ENCODE data around the gene MTMR12.

Gene MTMR12

DNA sequence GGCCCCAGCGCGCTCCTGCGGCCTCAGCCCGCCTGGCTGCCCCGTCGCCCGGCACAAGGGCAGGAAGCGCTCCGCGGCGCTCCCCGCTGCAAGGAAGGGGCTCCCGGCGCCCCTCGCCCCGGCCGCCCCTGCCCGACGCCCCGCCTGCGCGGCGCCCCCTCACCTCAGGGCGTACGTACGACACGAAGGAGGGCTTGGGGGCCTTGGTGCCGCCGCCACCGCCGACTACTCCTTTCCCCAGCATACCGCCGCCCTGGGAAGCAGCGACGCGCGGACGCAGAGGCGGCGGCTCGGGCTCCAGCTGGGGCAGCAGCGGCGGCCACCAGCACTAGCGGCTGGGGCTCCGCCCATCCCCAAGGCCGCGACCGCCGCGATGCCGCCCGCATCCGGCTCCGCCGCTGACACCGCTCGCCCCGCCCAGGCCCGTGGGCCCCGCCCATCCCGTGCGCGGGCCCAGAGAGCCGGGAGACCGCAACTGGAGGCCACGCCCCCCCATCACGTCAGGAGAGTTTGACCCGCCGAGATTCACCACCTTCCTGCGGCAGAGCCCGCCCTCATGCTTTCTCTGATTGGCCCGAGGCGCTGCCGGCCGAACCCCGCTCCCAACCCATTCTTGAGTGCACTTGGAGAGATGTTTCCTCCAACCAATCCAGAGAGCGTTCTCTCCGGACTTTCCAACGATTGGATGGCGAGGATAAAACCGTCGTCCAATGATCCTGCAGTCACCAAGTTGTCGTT is at the start of gene MTMR12:
TSS of gene MTMR12 (minus strand) at position 345 of the 738 bp plus-strand sequence. CDS start at position 244, 101 bp downstream.
- H3K4me3 ChIP-seq (replicated peaks; ENCODE audit: low read depth, low read length) = peak within 1 kb of the TSS; percentile 75
- TF ChIP-seq CTCF (IDR thresholded peaks at IDR 0.05; ENCODE audit: low read length, missing control alignments) = no peak
- DNase-seq (ENCODE audit: low read depth) = peak; percentile 99

GRCh38 chr5:32362527-32362926 is 49.8 kb upstream of the MTMR12 start:
- peak; percentile 11 for DNase-seq (ENCODE audit: low read depth)
- no peak for TF ChIP-seq CTCF (IDR thresholded peaks at IDR 0.05; ENCODE audit: low read length, missing control alignments)
- no peak overlapping the region for H3K4me3 ChIP-seq (replicated peaks; ENCODE audit: low read depth, low read length)

GRCh38 chr5:32360906-32361305 is 48.2 kb upstream of the MTMR12 start:
- TF ChIP-seq CTCF (IDR thresholded peaks at IDR 0.05; ENCODE audit: low read length, missing control alignments) = no peak
- no peak overlapping the region for H3K4me3 ChIP-seq (replicated peaks; ENCODE audit: low read depth, low read length)
- no peak for DNase-seq (ENCODE audit: low read depth)

DNA sequence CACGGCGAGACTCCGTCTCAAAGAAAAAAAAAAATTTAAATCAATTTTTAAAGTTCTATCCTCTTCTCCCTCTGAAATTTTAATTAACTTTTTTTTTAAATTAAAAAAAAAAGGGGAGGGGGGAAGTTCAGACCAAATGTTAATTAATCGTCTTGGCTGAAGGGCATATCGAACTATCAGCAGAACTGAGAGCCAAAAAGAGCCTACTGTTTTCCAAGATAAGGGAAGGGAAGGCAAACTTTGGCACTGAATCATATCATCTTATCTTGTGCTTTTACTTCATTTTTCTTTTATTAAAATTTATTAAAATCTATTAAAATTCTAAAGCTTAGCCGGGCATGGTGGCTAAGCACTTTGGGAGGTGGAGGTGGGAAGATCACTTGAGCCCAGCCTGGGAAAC is 45.9 kb upstream of the MTMR12 start:
- TF ChIP-seq CTCF (IDR thresholded peaks at IDR 0.05; ENCODE audit: low read length, missing control alignments) = no peak
- no peak for DNase-seq (ENCODE audit: low read depth)

GRCh38 chr5:32357658-32358057 is 44.9 kb upstream of the MTMR12 start:
- no peak overlapping the region for H3K4me3 ChIP-seq (replicated peaks; ENCODE audit: low read depth, low read length)
- DNase-seq (ENCODE audit: low read depth) = no peak
- TF ChIP-seq CTCF (IDR thresholded peaks at IDR 0.05; ENCODE audit: low read length, missing control alignments) = no peak

More for the DNA sequence above, 45.9 kb upstream of the MTMR12 start:
- no peak overlapping the region for H3K4me3 ChIP-seq (replicated peaks; ENCODE audit: low read depth, low read length)

DNA sequence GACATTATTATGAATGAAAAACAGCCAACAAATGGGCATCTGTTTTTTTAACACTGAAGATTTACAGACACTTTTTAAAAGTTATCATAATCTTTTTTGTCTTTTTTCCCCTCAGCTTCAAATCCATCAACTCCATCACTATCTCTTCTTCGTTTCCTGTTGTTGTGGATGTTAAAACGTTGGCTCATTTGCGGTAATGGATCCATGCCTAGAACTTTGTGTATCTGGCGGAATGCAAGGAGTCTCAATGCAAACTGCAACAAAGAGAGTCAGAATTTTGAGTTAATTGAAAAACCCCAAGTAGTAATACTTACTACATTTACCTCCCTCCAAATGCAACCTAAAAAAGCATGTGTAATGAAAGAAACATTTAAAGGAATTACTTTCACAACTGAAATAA is 42.9 kb upstream of the MTMR12 start:
- DNase-seq (ENCODE audit: low read depth) = peak; percentile 83
- H3K4me3 ChIP-seq (replicated peaks; ENCODE audit: low read depth, low read length) = no peak overlapping the region
- no peak for TF ChIP-seq CTCF (IDR thresholded peaks at IDR 0.05; ENCODE audit: low read length, missing control alignments)

GRCh38 chr5:32353420-32353819 is 40.7 kb upstream of the MTMR12 start:
- H3K4me3 ChIP-seq (replicated peaks; ENCODE audit: low read depth, low read length) = no peak overlapping the region
- DNase-seq (ENCODE audit: low read depth) = no peak
- no peak for TF ChIP-seq CTCF (IDR thresholded peaks at IDR 0.05; ENCODE audit: low read length, missing control alignments)

Data from fibroblast of pulmonary artery (primary cell).